Activated CD4-positive, CD25-positive, alpha-beta regulatory T cell (primary cell): Measurements from ENCODE around the gene B3GLCT.
A peak's percentile ranks its signal among the peaks of the same experiment; 100 is the strongest.
"Not testable (repeated sequence)": the region's sequence is repeated elsewhere in the genome, so short reads cannot be mapped to it uniquely, and the experiment has no call there.

Source experiments
- DNase-seq, 4 experiments: peaks; one replicate each; lab custom pipeline; 2025; lab: John Stamatoyannopoulos, UW

Gene B3GLCT

DNA sequence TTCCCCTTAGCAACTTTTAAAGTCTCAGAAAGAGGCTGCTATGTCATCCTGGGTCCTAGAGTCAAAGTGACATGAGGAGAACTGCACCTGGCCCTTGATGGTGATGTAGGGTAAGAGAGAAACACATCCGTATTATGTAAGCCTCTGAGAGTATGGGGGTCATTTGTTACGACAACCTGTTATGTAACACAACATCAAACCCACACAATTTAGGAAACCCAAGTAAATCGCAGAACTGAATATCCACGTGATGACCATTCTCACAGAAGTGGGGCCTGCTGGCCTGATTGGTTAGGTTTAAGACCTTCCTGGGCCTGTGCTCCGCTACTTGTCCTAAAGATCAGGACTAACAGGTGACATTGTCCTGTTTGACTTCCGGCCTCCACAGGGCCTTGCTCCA, 15.3 kb upstream of the B3GLCT start:
- no peak for DNase-seq

DNA sequence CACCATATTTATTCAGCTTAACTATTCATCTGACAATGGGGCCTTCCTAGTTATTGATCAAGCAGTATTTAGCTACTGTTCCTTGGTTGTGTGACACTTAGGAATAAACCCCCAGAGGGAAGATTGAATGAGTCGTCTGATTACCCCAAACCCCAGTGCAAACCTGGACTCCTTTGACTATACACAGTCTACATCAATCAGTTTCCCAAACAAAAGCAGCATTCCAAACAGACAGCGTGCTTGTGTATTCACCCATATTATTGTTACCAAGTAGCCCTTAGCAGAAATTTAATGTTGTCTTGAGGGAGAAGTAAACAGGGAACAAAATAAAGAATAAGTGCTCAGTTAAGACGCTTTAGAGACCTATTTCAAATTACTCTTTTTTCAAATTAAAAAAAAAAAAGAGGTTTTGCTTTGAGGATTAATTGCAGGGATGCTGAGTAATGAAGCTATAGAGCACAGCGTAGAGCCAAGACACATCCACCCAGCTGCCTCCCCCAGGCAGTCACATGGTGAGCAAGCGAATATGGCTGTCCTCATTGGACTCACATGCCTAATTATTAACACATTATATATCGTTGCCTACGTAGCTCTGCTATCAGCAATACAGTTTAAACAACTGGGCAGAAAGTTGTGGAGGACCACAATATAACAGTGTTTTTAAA, 14.7 kb upstream of the B3GLCT start:
- no peak for DNase-seq

DNA sequence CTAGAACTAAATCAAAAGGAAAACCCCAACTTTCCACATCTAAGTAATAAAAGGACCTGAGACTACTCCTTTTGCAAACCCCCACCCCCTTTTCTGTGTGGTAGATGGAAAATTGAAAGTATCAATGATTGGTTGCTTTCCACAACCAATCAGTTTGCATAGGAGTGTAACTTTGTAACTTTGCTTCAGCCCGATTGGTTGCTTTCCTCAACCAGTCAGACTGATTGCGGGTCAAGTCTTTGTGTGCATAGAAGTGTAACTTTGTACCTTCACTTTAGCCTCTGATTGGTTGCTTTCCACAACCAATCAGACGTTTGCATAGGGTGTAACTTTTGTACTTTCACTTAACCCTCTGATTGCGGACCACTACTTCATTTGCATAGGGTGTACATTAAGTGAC, 8.0 kb upstream of the B3GLCT start:
- DNase-seq = no peak

DNA sequence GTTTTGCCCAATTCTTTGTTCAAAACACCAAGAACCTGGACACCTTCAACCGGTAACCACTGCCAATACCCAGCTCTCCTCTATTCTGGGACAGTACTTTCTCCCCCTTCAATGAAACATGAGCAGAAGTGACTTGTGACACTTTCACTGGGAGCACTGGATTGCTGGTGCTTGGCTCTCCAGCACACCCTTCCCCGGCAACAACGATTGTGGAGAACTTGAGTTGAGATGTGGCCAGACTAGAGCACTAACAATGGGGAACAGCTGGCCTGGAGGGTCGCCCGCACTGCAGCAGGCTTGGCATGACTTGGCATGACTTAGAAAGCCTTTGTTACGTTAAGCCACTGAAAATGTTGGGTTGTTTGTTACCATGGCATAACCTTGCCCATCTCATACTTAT, 7.5 kb upstream of the B3GLCT start:
- DNase-seq = no peak

DNA sequence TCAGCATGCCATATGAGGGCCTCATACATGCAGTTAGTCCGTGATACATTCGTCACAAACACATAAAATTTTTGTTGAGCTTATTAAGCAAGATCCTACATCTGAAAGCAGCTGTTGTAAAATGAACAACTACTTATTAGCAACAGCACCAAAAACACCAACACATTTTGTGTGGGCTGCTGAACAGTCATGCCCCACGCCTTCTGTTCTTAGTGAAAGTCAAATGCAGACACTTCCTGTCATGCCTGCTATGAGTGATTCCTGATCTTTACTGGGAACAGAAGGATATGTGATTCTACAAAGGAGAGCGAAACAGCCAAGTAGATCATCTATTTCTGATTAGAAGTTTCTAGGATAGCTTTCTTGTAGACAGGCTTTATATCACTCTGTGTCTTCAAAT, 4.2 kb upstream of the B3GLCT start:
- DNase-seq = no peak

DNA sequence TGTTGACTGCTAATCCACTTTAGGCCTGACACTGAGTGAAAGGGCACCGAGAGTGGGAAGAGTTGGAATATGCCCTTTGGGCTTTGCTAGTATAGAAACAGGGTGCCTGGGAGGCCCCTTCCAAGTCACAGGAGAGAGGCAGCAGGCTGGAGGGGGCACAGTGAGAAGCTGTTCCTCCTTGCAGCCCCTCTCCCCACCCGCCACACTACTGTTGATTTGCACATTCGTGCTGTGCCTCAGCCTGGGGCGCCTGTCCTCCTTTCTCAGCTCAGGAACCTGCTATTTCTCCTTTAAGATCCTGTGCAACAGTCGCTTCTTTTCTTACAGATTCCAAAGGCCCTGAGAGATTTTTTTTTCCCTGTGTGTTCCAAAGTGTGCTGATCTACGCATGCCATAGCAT, 2.8 kb upstream of the B3GLCT start:
- no peak for DNase-seq

DNA sequence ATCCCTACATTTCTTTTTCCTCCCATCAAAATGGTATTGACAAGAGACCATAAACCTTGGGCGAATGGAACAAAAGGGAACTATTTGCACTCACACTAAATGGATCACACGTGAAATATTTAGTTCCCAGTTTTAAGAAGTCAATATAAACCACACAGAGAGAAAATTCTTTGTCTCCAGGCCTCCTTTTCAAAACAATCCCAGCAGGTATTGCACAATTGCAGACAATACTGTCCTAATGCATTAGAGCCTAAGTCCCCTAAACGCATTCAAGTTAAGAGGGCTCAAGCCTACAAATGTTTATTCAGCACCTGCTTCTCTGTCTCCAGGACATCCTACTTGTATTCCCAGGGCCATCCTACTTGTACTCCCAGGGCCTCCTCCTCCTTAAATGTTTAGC, 1.3 kb upstream of the B3GLCT start:
- DNase-seq = no peak

DNA sequence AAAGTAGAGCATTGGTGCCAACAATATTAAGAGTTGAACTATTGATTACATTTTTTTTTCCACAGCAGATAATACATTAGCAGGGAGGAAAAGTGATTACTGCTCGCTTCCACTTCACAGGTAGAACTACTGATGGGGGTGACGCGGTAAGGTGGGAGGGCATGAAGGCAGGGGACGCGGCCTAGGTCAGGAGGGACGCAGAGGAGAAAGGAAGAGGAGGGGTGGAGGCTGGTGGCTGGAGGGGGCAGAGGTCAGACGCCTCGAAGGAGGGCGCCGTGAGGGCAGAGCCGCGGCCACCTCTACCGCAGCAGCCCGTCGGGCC, 287 bp upstream of the B3GLCT start:
- DNase-seq = no peak

DNA sequence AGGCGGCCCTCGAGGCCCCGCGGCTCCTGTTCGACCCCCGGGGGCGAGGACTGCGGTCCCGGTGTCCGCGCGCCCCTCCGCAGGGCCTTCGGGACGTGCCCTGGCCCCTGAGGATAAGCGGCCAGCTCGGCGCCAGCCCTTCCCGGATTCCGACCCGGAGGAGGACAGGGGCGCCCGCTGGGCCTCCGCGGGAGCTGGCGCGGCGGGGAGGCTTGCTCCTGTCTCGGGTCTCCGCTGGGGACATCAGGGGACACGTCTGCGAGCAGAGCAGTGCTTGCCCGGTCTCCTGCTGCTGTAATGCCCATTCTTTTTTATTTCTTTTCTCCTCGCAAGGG, 829 bp downstream of the B3GLCT start:
- DNase-seq = peak in 1 of 4 experiments; percentile 9

DNA sequence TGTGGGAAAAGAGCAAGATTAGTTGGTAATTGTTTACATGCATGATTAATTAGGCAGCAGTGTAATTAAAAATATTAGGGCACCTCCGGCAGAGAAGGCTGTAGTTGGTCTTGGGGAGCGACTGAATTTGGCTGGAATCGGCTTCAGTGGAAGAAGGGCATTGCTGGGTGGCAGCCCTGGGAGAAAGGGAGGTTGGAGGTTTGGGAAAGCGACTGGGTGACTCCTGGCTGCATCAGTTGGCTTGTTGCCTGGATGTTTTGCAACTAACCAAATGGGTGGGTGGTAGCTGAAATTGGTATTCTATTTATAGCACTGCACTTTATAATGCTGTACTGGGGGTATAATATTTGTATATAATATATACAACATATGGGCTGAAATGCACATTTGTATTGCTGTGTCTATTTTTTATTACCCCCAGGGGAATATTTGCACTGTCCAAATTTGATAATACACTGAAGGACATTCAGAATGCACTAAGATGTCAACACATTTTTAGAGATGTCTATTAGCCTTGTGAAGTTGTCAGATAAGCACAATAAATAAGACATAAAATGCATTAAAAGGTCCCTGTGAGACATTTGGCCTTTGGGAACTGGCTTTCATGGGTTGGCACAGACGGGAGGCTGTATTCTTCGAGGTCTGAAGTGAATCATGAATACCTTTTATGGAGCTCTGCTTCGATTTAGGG, 1.7 kb downstream of the B3GLCT start:
- no peak for DNase-seq

DNA sequence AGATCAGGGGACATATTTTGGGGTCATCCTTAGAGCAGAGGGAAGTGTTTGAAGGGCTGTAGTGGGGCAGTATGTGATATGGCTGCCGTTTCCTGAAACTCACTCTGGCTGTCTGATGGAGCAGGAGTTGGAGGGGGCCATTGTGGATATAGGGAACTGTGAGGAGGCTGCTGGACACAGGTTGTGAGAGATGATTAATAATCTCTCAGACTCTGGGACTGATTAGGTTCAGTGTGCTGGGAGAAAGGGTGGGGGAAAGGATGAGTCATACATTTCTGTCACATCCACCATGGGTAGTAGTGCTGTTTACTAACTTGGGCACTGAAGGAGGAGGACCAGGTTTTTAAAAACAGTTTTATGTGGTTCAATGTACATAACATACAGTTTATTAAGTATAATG, 4.8 kb downstream of the B3GLCT start:
- DNase-seq = no peak

DNA sequence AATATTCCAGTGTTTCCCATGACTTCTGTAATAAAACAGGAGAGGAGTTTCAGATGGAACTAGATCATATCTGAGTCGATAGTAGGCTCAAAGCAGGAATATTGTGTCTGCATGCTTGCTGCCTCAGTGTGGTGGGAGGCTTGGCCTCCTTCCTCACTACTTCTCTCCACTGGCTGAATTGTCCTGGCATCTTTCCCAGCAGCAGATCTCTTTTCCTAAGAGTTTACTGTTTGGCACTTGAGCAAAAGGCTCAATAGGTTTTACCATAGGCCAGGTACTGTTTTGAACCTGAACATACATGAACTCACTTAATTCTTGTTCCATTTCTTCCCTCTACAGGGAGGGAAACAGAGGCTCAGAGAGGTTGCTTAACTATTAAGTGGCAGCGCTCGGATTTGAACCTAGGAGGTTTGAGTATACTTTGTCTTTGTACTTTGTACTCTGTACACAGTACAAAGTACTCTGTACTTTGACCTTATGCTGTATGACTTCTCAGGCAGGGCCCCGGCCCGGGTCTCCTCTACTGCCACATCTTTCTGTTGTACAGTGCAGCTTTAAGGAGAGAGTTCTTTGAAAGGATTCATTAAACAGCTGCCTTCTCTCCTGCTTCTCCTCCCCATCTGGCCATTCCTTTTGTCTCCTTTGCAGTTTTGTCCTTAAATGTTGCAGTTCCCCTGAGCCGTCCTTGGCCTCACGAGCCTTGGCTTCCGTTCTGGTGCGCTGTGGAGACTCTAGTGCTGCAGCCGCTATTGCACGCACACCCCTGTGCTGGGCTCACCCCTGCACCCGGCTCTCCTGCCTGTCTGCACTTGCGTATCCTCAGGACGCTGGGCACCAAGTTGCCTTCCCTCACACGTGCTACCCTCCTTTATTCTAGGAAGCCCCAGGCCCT, 8.1 kb downstream of the B3GLCT start:
- DNase-seq = no peak

DNA sequence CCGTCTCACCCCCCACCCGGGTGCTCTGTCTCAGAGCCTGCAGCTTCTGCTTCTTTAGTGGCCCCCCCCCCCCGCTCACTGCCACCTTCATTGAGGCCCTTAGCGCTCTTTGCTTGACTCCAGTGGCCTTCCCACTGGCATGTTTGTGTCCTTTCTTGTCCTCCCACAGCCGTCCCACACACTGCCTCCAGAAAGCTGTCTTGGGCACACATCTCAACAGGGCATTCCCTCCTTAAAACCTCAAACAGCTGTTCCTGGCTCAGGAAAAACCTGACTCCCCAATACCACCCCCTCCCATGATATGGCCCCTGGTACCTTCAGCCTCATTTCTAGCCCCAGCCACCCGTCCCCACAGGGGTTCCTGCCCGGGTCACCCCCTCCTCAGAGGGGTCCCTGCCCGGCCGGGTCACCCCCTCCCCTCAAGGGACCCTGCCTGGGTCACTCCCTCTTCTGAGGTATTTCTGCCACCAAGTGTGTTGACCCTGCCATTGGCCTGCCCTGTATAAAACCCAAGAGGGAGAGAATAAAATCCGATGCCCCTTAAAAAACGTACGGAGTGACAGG, 8.9 kb downstream of the B3GLCT start:
- DNase-seq = no peak

DNA sequence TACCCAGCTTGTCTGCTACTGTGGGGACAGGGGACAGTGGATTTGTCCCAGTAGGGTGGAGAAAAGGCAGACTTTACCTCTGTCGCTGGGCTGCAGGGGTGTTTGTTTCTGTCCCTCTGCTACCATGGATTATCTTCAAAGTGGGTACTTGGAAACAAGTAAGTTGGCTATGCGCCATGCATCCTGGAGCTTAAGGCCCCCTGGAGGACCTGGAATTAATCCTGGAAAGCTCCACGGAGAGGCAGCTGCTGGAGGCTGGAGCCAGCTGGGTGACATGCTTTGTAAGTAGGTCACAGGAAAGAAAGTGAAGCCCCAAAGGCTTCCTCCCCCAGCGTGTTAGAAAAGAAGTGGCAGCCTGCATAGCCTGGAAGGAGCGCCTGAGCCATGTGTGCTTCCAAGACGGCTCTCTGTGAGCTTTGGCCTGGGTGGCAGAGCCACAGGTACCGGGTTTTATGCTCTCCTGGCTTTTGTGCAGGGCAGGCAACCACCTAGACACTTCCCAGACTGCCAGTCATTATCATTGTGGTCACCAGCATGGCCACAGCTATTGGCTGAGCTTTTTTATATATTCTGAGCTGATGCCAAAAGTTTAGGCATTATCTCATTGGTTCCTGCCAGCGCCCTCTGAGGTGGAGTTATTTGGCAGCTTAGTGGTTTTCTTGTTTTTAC, 9.5 kb downstream of the B3GLCT start:
- no peak for DNase-seq

DNA sequence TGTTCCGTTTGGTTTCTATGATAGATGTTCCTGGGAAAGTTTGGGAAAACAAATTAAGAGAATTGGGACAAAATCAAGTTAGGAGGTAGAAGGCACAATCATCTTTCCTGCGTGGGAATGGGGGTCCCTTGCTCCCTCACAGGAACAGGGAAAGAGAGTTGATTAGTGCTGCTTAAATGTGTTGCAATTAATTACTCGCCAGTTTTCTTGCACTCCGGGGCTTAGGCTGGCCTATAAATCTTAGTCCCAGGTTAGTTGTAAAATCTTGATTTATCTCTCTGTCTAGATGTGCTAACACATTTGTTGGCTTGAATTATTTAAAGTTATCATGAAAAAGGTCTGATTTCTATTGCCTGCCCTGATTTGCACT, 10.1 kb downstream of the B3GLCT start:
- DNase-seq = no peak

DNA sequence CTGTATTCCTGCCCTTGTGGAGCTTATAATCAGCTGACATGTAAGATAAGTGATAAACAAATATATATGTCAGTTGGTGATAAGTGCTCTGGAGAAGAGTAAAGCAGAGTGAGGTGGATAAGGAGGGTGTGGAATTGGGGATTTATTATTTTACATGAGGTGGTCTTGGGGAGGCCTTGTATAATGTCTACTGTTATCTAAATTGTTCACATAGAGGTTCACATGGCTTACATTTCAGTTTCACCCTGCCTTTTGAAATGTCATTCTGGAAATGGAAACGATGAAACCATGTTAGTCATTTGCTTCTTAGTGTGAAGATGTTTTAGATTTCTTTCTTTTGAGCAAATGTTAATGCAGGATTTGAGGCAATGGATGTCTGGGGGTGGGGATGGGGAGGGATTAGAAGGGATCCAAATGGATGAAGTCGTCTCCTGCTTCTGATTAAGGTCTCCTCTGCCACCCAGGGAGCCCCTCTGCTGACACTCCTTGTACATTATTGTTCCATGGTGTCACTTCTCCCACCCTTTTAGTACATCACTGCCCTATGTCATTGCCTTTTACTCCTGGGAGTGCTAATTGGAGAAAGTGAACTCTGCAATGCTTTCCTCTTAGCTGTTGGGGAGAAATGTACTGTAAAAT, 14.0 kb downstream of the B3GLCT start:
- DNase-seq = no peak

DNA sequence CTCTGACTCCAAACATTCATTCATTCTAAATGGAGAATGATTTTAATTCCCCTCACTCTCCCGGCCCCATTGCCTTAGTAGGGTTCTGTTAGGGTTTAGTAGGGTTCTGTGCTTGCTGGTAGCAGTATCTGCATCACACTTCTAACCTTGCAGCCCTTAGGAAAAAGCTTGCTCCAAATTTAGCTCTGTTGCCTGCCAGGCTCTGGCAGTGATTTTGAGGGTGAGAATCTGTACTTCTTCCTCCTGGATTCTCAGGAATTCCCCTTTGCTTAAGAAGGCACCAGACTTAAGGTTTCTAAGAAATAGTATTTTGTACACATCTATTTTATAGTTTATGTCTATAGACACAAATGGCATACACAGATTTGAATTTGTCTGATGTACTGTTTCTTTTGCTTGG, 14.7 kb downstream of the B3GLCT start:
- DNase-seq = no peak

DNA sequence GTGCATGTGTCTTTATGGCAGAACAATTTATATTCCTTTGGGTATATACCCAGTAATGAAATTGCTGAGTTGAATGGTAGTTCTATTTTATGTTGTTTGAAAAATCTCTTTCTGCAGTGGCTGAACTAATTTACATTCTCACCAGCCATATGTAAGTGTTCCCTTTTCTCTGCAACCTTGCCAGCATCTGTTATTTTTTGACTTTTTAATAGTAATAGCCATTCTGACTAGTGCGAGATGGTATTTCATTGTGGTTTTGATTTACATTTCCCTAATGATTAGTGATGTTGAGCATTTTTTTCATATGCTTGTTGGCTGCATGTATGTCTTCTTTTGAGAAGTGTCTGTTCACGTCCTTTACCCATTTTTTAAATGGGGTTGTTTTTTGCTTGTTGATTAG, 17.1 kb downstream of the B3GLCT start:
- DNase-seq = not testable (repeated sequence)

DNA sequence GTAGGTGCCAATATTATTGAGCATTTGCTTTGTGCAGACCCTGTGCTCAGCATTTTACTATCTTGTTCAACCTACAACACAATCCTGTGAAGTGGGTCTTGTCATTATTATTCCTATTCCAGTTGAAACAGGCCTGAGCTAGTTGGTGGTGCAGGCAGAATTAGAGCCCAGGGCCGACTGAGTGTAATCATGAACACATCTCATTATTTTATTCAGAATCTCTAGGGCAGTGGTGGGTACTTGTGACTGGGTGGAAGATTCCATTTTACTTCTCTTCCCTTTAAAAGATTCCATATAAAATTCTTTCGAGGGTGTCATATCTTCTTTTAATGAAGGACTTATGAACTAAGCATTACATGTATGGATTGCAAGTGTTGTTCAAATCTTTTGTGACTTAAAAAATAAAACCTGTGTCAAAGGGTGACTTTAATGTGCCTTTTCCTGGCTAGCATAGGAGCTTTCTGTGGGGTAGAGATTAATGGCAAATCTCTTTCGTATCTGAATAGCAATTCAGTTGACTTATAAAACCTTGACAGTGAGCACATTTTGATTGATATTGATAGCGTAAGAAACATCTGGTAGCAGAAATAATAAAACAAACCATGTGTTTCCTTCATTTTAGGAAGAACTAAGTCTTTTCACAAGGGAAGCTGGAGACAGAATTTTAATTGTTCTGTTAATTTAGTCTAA, 20.3 kb downstream of the B3GLCT start:
- DNase-seq = no peak

DNA sequence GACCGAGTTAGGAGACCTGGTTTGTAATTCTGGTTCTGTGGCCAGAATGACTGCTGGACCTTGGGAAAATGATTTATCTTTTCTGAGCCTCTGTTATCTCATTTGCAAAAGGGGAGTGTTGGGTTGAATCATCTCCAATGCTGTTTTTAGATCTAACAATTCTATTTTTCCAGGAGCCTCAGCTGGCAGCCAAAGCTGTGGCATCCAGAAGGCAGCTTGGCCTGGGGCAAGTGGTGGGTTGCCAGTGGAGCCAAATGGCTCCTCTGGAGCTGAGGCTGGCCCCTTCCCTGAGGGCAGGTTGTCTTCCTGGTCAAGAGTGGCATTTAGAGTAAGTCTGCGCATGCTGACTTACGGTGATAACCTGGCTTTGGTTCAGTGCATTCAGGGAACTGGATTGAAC, 21.3 kb downstream of the B3GLCT start:
- DNase-seq = no peak

DNA sequence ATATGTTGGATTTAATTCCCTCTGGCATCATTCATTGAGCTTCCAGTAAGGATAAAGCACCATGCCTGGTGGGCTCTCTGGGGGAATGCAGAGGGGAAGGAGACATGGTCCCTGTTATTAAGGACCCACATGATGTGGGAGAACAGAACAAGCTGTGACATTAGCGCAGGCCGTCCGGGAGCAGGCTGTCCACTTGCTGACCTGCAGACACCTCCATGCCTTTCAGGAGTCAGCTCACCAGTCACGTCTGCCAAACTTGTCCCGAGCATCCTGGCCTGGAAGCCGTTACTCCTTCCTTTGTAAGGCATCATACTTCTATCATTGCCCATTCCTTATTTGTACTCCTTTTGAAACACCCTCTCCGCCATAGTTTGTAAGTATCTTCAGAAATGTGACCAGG, 23.4 kb downstream of the B3GLCT start:
- no peak for DNase-seq
